Neural cell (in vitro differentiated cells): ENCODE data around the gene LYSMD4.

Experiments
- EP300 ChIP-seq: fragments of 450-650 bp; conservative IDR thresholded peaks from 2 replicates; pipeline ENCODE4 v1.6.1; 2014; ENCODE audit warnings: antibody characterized with exemption, mild to moderate bottlenecking, moderate library complexity; ENCODE audit not compliant: poor library complexity, severe bottlenecking
- EZH2 ChIP-seq: fragments of 200-600, 300-800 bp; shearing (Covaris generic), sonication (generic); IDR thresholded peaks from 2 replicates; pipeline ENCODE4 v1.6.1; 2014; ENCODE audit warnings: antibody characterized with exemption, low read length, borderline replicate concordance, mild to moderate bottlenecking; ENCODE audit not compliant: insufficient read depth, poor library complexity, severe bottlenecking
- MXI1 ChIP-seq: fragments of 450-650 bp; conservative IDR thresholded peaks from 2 replicates; pipeline ENCODE4 v1.6.1; 2014; ENCODE audit warnings: antibody characterized with exemption, mild to moderate bottlenecking; ENCODE audit not compliant: poor library complexity, severe bottlenecking
- POLR2AphosphoS5 ChIP-seq: IDR thresholded peaks from 2 replicates; pipeline ENCODE4 v1.6.1; 2012
- RAD21 ChIP-seq: fragments of 450-650 bp; conservative IDR thresholded peaks from 2 replicates; pipeline ENCODE4 v1.6.1; 2014; ENCODE audit warnings: antibody characterized with exemption, mild to moderate bottlenecking, moderate library complexity
- SMC3 ChIP-seq: fragments of 450-650 bp; conservative IDR thresholded peaks from 2 replicates; pipeline ENCODE4 v1.6.1; 2014; ENCODE audit warnings: antibody characterized with exemption, mild to moderate bottlenecking, moderate library complexity; ENCODE audit not compliant: poor library complexity
- TAF1 ChIP-seq: IDR thresholded peaks from 2 replicates; pipeline ENCODE4 v1.6.1; 2012; ENCODE audit warnings: low read depth
- TF ChIP-seq, protein P1 (sequence below): fragments of 450-650 bp; IDR thresholded peaks from 2 replicates; pipeline ENCODE4 v1.5.1; 2014; ENCODE audit warnings: antibody characterized with exemption, mild to moderate bottlenecking, moderate library complexity; ENCODE audit not compliant: poor library complexity, severe bottlenecking
- TF ChIP-seq, protein P2 (sequence below): IDR thresholded peaks from 2 replicates; pipeline ENCODE4 v1.6.1; 2012; ENCODE audit warnings: borderline replicate concordance

DNA sequence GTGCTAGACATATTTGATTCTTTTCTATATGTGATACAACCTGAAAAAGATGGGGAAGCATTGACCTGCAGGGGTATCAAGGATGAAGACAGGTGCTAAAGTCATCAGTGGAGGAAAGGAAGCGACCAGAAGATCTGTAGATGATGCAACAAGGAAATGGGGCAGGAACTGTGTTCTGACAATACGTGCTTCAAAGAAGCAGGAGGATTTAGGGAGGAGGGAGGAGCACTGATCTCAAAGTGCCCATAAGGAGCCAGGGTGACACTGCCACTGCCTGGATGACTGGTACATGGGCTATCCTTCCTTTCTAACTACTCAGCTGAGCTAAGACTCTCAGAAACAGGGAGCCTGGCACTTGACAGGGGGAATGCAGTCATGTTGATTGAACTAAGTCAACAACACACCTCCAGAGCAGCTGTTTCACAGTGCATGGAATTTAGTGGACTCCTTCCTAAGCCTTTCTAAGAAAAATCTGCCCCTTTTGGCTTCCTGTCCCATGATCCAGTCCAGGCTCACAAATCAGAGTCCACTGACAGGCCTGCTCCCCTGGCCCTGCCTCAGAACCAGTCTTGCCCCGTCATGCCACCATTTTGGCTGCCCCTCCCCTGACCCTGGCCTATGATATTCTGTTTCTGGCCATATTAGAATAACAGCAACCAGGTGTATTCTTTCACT, 12.0 kb downstream of the LYSMD4 start:
- TF ChIP-seq RAD21 (no peak), EZH2 (no peak), POLR2AphosphoS5 (no peak), MXI1 (no peak), EP300 (no peak), SMC3 (no peak), TAF1 (no peak)
- TF ChIP-seq, protein P1, sequence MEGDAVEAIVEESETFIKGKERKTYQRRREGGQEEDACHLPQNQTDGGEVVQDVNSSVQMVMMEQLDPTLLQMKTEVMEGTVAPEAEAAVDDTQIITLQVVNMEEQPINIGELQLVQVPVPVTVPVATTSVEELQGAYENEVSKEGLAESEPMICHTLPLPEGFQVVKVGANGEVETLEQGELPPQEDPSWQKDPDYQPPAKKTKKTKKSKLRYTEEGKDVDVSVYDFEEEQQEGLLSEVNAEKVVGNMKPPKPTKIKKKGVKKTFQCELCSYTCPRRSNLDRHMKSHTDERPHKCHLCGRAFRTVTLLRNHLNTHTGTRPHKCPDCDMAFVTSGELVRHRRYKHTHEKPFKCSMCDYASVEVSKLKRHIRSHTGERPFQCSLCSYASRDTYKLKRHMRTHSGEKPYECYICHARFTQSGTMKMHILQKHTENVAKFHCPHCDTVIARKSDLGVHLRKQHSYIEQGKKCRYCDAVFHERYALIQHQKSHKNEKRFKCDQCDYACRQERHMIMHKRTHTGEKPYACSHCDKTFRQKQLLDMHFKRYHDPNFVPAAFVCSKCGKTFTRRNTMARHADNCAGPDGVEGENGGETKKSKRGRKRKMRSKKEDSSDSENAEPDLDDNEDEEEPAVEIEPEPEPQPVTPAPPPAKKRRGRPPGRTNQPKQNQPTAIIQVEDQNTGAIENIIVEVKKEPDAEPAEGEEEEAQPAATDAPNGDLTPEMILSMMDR = no peak
- TF ChIP-seq, protein P2, sequence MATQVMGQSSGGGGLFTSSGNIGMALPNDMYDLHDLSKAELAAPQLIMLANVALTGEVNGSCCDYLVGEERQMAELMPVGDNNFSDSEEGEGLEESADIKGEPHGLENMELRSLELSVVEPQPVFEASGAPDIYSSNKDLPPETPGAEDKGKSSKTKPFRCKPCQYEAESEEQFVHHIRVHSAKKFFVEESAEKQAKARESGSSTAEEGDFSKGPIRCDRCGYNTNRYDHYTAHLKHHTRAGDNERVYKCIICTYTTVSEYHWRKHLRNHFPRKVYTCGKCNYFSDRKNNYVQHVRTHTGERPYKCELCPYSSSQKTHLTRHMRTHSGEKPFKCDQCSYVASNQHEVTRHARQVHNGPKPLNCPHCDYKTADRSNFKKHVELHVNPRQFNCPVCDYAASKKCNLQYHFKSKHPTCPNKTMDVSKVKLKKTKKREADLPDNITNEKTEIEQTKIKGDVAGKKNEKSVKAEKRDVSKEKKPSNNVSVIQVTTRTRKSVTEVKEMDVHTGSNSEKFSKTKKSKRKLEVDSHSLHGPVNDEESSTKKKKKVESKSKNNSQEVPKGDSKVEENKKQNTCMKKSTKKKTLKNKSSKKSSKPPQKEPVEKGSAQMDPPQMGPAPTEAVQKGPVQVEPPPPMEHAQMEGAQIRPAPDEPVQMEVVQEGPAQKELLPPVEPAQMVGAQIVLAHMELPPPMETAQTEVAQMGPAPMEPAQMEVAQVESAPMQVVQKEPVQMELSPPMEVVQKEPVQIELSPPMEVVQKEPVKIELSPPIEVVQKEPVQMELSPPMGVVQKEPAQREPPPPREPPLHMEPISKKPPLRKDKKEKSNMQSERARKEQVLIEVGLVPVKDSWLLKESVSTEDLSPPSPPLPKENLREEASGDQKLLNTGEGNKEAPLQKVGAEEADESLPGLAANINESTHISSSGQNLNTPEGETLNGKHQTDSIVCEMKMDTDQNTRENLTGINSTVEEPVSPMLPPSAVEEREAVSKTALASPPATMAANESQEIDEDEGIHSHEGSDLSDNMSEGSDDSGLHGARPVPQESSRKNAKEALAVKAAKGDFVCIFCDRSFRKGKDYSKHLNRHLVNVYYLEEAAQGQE = no peak
